Esophagus muscularis mucosa (tissue), 3 donors: ENCODE measurements around the gene SH2D2A.

Experiments
- POLR2AphosphoS5 ChIP-seq, 2 donors: sonication (generic); formaldehyde crosslinking; IDR thresholded peaks; one replicate each; pipeline ENCODE4 v1.6.1; 2017; ENCODE audit warnings: antibody characterized with exemption in 2 of 2
- TF ChIP-seq, protein P1 (sequence below), 3 experiments: fragments of 200-600 bp in 2 of 3; fragments of 450-650 bp in 1 of 3; sonication (generic) in 2 of 3; IDR thresholded peaks; one replicate each; pipeline ENCODE4 v1.5.1; 2017 to 2019; ENCODE audit warnings: antibody characterized with exemption in 3 of 3, mild to moderate bottlenecking in 2 of 3, moderate library complexity in 1 of 3

GRCh38 chr1:156813750-156814570 lies 2.7 kb downstream of the SH2D2A start:
- TF ChIP-seq, protein P1, sequence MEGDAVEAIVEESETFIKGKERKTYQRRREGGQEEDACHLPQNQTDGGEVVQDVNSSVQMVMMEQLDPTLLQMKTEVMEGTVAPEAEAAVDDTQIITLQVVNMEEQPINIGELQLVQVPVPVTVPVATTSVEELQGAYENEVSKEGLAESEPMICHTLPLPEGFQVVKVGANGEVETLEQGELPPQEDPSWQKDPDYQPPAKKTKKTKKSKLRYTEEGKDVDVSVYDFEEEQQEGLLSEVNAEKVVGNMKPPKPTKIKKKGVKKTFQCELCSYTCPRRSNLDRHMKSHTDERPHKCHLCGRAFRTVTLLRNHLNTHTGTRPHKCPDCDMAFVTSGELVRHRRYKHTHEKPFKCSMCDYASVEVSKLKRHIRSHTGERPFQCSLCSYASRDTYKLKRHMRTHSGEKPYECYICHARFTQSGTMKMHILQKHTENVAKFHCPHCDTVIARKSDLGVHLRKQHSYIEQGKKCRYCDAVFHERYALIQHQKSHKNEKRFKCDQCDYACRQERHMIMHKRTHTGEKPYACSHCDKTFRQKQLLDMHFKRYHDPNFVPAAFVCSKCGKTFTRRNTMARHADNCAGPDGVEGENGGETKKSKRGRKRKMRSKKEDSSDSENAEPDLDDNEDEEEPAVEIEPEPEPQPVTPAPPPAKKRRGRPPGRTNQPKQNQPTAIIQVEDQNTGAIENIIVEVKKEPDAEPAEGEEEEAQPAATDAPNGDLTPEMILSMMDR (IDR thresholded peaks at IDR 0.05): peak; percentile 49 to 72 (median 49)
- peak in 1 of 2 donors; percentile 45 for TF ChIP-seq POLR2AphosphoS5 (IDR thresholded peaks at IDR 0.05)
